ENCODE measurements around the gene SKAP1.
"Not testable (repeated sequence)": the region's sequence is repeated elsewhere in the genome, so short reads cannot be mapped to it uniquely, and the experiment has no call there.

The SKAP1 gene

GRCh38 chr17:48363161-48363560 is 66.9 kb downstream of the SKAP1 start:
- Histone ChIP-seq H3K36me3 (ENCODE audit: insufficient read depth, low read length) (no peaks in the 10 kb centered on the region), H3K4me1 (ENCODE audit: insufficient read depth, low read length, poor library complexity, severe bottlenecking) (peaks cover 3% of the 10 kb centered on the region), H3K9me2 (replicated peaks; ENCODE audit: low read depth, low read length) (no peaks in the 10 kb centered on the region), H4K20me1 (ENCODE audit: insufficient read depth, low read length, poor library complexity, severe bottlenecking) (no peaks in the 10 kb centered on the region), H3K9me3 (ENCODE audit: insufficient read depth, low read depth, low read length) (no peaks in the 10 kb centered on the region), H3K79me2 (ENCODE audit: insufficient read depth, low read length) (no peaks in the 10 kb centered on the region), H2AFZ (ENCODE audit: low read length) (no peak overlapping the region; the same call in 1 of the 2 replicates), H3K27me3 (ENCODE audit: insufficient read depth, low read length, poor library complexity, severe bottlenecking) (no peaks in the 10 kb centered on the region), H3K4me2 (ENCODE audit: low read depth, low read length, poor library complexity, severe bottlenecking) (no peak overlapping the region), H3K9ac (ENCODE audit: low read depth, low read length, poor library complexity, severe bottlenecking) (no peak overlapping the region), H3K4me3 (ENCODE audit: low read length, poor library complexity, severe bottlenecking) (no peak overlapping the region), H3F3A (ENCODE audit: low read depth) (no peaks in the 10 kb centered on the region)
- TF ChIP-seq EZH2phosphoT487 (IDR thresholded peaks at IDR 0.05; ENCODE audit: borderline replicate concordance) = no peak

DNA sequence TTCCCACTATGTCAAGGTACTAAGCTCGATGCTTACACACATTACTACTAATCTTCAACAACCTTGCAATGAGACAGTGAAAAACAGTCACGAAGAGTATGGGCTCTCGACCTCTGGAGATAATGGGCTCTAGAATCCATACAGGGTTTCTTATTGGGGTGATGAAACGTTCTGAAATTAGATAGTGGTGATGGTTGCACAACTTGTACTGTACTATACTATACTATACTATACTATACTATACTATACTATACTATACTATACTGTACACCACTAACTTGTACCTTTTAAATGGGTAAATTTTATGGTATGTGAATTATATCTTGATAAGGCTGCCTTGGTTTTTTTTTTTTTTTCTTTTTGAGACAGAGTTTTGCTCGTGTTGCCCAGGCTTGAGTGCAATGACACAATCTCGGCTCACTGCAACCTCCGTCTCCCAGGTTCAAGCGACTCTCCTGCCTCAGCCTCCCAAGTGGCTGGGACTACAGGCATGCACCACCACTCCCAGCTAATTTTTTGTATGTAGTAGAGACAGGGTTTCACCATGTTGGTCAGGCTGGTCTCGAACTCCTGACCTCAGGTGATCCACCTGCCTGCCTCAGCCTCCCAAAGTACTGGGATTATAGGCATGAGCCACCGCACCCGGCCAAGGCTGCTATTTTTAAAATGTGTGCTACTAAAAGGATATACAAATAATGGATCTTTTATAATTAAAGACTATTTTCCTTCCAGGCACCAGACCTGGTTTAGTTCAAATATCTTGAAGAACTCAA is 69.0 kb downstream of the SKAP1 start:
- H3K9ac ChIP-seq (ENCODE audit: low read depth, low read length, poor library complexity, severe bottlenecking); H3K4me3 ChIP-seq (ENCODE audit: low read length, poor library complexity, severe bottlenecking); H3K4me1 ChIP-seq (ENCODE audit: insufficient read depth, low read length, poor library complexity, severe bottlenecking); H3K27me3 ChIP-seq (ENCODE audit: insufficient read depth, low read length, poor library complexity, severe bottlenecking); H3K9me2 ChIP-seq (replicated peaks; ENCODE audit: low read depth, low read length); H3F3A ChIP-seq (ENCODE audit: low read depth); H3K36me3 ChIP-seq (ENCODE audit: insufficient read depth, low read length); H2AFZ ChIP-seq (ENCODE audit: low read length); H3K9me3 ChIP-seq (ENCODE audit: insufficient read depth, low read depth, low read length); H4K20me1 ChIP-seq (ENCODE audit: insufficient read depth, low read length, poor library complexity, severe bottlenecking); H3K79me2 ChIP-seq (ENCODE audit: insufficient read depth, low read length); H3K4me2 ChIP-seq (ENCODE audit: low read depth, low read length, poor library complexity, severe bottlenecking): not testable (repeated sequence)

DNA sequence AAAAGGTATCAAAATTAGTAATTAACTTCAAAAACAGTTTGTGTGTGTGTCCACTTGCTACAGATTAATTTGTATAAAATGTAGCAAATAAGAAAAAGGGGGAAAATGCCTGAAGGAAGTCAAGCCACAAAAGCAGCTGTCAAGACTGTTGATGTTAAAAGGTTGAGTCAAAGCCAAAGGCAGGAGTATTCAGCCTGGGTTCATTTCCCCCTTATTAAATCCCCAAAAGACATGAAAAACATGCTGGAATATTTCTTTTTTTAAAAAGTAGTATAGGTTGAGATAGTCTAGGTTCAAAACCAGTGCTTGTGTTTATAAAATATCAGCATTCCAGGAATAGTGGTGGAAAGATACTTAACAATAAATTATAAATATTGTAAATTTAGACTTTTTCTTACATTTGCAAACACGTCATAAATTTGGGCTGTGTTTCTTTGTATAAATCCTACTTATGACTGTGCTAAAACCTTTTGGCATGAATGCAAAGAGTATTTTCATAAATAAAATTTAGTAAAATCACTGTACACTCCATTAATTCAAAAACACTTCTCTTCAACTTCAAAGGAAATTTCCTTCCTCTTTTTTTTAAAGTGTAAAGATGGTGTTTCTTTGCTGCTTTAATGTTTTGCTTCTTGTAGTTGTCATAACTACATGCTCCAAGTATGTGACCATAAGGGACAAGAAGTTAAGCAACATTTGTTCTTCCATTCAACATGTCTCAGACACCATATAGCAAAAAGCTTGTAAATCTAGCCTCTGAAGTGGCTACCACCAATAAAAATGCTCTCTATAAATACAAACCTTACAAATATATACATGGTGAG is 72.0 kb downstream of the SKAP1 start:
- TF ChIP-seq, protein P1, sequence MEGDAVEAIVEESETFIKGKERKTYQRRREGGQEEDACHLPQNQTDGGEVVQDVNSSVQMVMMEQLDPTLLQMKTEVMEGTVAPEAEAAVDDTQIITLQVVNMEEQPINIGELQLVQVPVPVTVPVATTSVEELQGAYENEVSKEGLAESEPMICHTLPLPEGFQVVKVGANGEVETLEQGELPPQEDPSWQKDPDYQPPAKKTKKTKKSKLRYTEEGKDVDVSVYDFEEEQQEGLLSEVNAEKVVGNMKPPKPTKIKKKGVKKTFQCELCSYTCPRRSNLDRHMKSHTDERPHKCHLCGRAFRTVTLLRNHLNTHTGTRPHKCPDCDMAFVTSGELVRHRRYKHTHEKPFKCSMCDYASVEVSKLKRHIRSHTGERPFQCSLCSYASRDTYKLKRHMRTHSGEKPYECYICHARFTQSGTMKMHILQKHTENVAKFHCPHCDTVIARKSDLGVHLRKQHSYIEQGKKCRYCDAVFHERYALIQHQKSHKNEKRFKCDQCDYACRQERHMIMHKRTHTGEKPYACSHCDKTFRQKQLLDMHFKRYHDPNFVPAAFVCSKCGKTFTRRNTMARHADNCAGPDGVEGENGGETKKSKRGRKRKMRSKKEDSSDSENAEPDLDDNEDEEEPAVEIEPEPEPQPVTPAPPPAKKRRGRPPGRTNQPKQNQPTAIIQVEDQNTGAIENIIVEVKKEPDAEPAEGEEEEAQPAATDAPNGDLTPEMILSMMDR (conservative IDR thresholded peaks at IDR 0.05; ENCODE audit: low read length) = no peak
- no peak for TF ChIP-seq EZH2phosphoT487 (IDR thresholded peaks at IDR 0.05; ENCODE audit: borderline replicate concordance)
- Histone ChIP-seq H3K9me2 (replicated peaks; ENCODE audit: low read depth, low read length) (no peaks in the 10 kb centered on the region), H3K36me3 (ENCODE audit: insufficient read depth, low read length) (no peaks in the 10 kb centered on the region), H3K9ac (ENCODE audit: low read depth, low read length, poor library complexity, severe bottlenecking) (no peak overlapping the region), H3K4me3 (ENCODE audit: low read length, poor library complexity, severe bottlenecking) (no peak overlapping the region), H2AFZ (ENCODE audit: low read length) (no peak overlapping the region), H3K27me3 (ENCODE audit: insufficient read depth, low read length, poor library complexity, severe bottlenecking) (no peaks in the 10 kb centered on the region), H3K4me2 (ENCODE audit: low read depth, low read length, poor library complexity, severe bottlenecking) (no peak overlapping the region), H3F3A (ENCODE audit: low read depth) (no peaks in the 10 kb centered on the region), H3K79me2 (ENCODE audit: insufficient read depth, low read length) (no peaks in the 10 kb centered on the region), H3K9me3 (ENCODE audit: insufficient read depth, low read depth, low read length) (no peaks in the 10 kb centered on the region), H3K4me1 (ENCODE audit: insufficient read depth, low read length, poor library complexity, severe bottlenecking) (peaks cover 10% of the 10 kb centered on the region), H4K20me1 (ENCODE audit: insufficient read depth, low read length, poor library complexity, severe bottlenecking) (no peaks in the 10 kb centered on the region)

DNA sequence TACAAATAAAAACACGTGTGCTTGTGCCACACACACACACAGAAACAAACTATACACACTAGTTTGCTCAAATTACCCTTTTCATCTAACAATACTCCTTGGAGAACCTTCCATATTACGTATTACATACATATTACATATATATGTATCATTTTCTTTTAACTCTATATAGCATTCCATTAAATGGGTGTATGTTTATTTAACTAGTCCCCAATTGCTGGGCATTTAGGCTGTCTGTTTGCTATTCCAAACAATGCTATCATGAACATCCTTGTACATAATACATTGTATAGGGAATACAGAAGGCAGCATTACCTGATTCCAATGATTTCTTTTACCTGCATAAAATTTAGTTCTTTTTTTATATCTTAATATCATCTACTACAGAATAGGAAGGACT is 73.1 kb downstream of the SKAP1 start:
- H3K9me3 ChIP-seq (ENCODE audit: insufficient read depth, low read depth, low read length) = no peaks in the 10 kb centered on the region
- no peaks in the 10 kb centered on the region for H3K9me2 ChIP-seq (replicated peaks; ENCODE audit: low read depth, low read length)
- H3K4me1 ChIP-seq (ENCODE audit: insufficient read depth, low read length, poor library complexity, severe bottlenecking) = peaks cover 14% of the 10 kb centered on the region
- no peaks in the 10 kb centered on the region for H3K27me3 ChIP-seq (ENCODE audit: insufficient read depth, low read length, poor library complexity, severe bottlenecking)
- no peak overlapping the region for H2AFZ ChIP-seq (ENCODE audit: low read length)
- no peaks in the 10 kb centered on the region for H3K36me3 ChIP-seq (ENCODE audit: insufficient read depth, low read length)
- no peak overlapping the region for H3K4me3 ChIP-seq (ENCODE audit: low read length, poor library complexity, severe bottlenecking)
- H3K79me2 ChIP-seq (ENCODE audit: insufficient read depth, low read length) = no peaks in the 10 kb centered on the region
- H3K9ac ChIP-seq (ENCODE audit: low read depth, low read length, poor library complexity, severe bottlenecking) = no peak overlapping the region
- H3K4me2 ChIP-seq (ENCODE audit: low read depth, low read length, poor library complexity, severe bottlenecking) = no peak overlapping the region
- no peak for TF ChIP-seq EZH2phosphoT487 (IDR thresholded peaks at IDR 0.05; ENCODE audit: borderline replicate concordance)
- TF ChIP-seq, protein P1 (conservative IDR thresholded peaks at IDR 0.05; ENCODE audit: low read length) = no peak
- H3F3A ChIP-seq (ENCODE audit: low read depth) = no peaks in the 10 kb centered on the region
- no peaks in the 10 kb centered on the region for H4K20me1 ChIP-seq (ENCODE audit: insufficient read depth, low read length, poor library complexity, severe bottlenecking)
